ENCODE data around the gene ARHGAP26. TPM values are rescaled to one million over a fixed set of nuclear protein-coding genes. Genes with fewer than 3 reads are reported as not detected.

Gene ARHGAP26
- total RNA-seq, 4 donors from 2014 or later, result 61.0 to 76.7 (median 61.2) TPM

GRCh38 chr5:143019614-143020515, 249.7 kb downstream of the ARHGAP26 start:
- no peak overlapping the region for H3K4me3 ChIP-seq
- 73 to 75% methylated on average over 4 to 7 of the region's 7 CpGs for WGBS, 2 donors (ENCODE audit: low coverage in 1 of 2)
- in situ Hi-C loops (cut with MboI; ENCODE audit: low pct_ligation_motif_present in 1 of 4, low pct_unique_long_range_greater_than_20kb in 1 of 4, low sequenced_read_pairs in 3 of 4), result loop anchor here in 1 of 4 donors (25.0 kb wide), 2 partner anchors 392 to 792 kb away; partner anchors contain the start of genes HMHB1 and NR3C1
- H3K9me3 ChIP-seq, result no peaks in the 10 kb centered on the region
- H3K27ac ChIP-seq, result no peak overlapping the region
- peaks cover 0 to 8% (median 4%) of the 10 kb centered on the region in 4 donors for H3K4me1 ChIP-seq
- H3K27me3 ChIP-seq, result no peaks in the 10 kb centered on the region
- TF ChIP-seq POLR2AphosphoS5 (IDR thresholded peaks at IDR 0.05) (no peak), CTCF (IDR thresholded peaks at IDR 0.05) (no peak), POLR2A (IDR thresholded peaks at IDR 0.05) (no peak), EP300 (IDR thresholded peaks at IDR 0.05; ENCODE audit: low read depth) (no peak)
- intact Hi-C loops (cut with DNase I; ENCODE audit: low total_unique reads), result loop anchor here (5.0 kb wide), 1 partner anchor 382 kb away; the partner anchor contains the start of gene NR3C1
- H3K36me3 ChIP-seq, result peaks cover 0 to 8% (median 0%) of the 10 kb centered on the region in 4 donors
- DNase-seq, result no peak

- Histone ChIP-seq H3K4me1 (peaks cover 0 to 8% (median 4%) of the 10 kb centered on the region in 4 donors), H3K27ac (no peak overlapping the region), H3K9me3 (no peaks in the 10 kb centered on the region), H3K4me3 (no peak overlapping the region), H3K27me3 (no peaks in the 10 kb centered on the region), H3K36me3 (peaks cover 0 to 8% (median 0%) of the 10 kb centered on the region in 4 donors)
- DNase-seq, result no peak
- in situ Hi-C loops (cut with MboI; ENCODE audit: low pct_ligation_motif_present in 1 of 4, low pct_unique_long_range_greater_than_20kb in 1 of 4, low sequenced_read_pairs in 3 of 4), result loop anchor here in 1 of 4 donors (25.0 kb wide), 2 partner anchors 391 to 791 kb away; partner anchors contain the start of genes HMHB1 and NR3C1
- intact Hi-C loops (cut with DNase I; ENCODE audit: low total_unique reads), result loop anchor here (5.0 kb wide), 1 partner anchor 381 kb away; the partner anchor contains the start of gene NR3C1
- 88 to 90% methylated on average over 1 to 2 of the region's 2 CpGs for WGBS, 2 donors (ENCODE audit: low coverage in 1 of 2)
- no peak for TF ChIP-seq POLR2AphosphoS5 (IDR thresholded peaks at IDR 0.05)
- no peak for TF ChIP-seq POLR2A (IDR thresholded peaks at IDR 0.05)
- TF ChIP-seq EP300 (IDR thresholded peaks at IDR 0.05; ENCODE audit: low read depth), result no peak
- TF ChIP-seq CTCF (IDR thresholded peaks at IDR 0.05), result no peak
Observed at GRCh38 chr5:143021595-143021994, 251.4 kb downstream of the ARHGAP26 start.

- peak; percentile 18 for DNase-seq
- TF ChIP-seq CTCF (IDR thresholded peaks at IDR 0.05) (peak in 1 of 5 experiments; percentile 7), POLR2A (IDR thresholded peaks at IDR 0.05) (no peak), EP300 (IDR thresholded peaks at IDR 0.05; ENCODE audit: low read depth) (no peak), POLR2AphosphoS5 (IDR thresholded peaks at IDR 0.05) (peak in 2 of 3 donors; percentile 52 to 73)
- Histone ChIP-seq H3K36me3 (no peaks in the 10 kb centered on the region), H3K27me3 (no peaks in the 10 kb centered on the region), H3K9me3 (no peaks in the 10 kb centered on the region), H3K4me3 (no peak overlapping the region), H3K27ac (peak overlapping the region in 1 of 4 donors; percentile 20), H3K4me1 (peaks cover 0 to 8% (median 4%) of the 10 kb centered on the region in 4 donors)
- 59 to 71% methylated on average over 4 to 10 of the region's 10 CpGs for whole genome bisulfite sequencing, 2 donors (ENCODE audit: low coverage in 1 of 2)
- intact Hi-C loops (cut with DNase I; ENCODE audit: low total_unique reads), result loop anchor here (5.0 kb wide), 1 partner anchor 379 kb away; the partner anchor contains the start of gene NR3C1
- in situ Hi-C loops (cut with MboI; ENCODE audit: low pct_ligation_motif_present in 1 of 4, low pct_unique_long_range_greater_than_20kb in 1 of 4, low sequenced_read_pairs in 3 of 4), result loop anchor here in 1 of 4 donors (25.0 kb wide), 2 partner anchors 389 to 789 kb away; partner anchors contain the start of genes HMHB1 and NR3C1
Observed at GRCh38 chr5:143023411-143024096, 253.4 kb downstream of the ARHGAP26 start.
